GM18508 (cell line): ENCODE data around the gene ACTL6B.

Experiments
- ATAC-seq: cut with Tn5 transposase; IDR thresholded peaks from one replicate; pipeline ENCODE4 v1.9.1; 2021; ENCODE audit warnings: moderate number of reproducible peaks; ENCODE audit not compliant: insufficient read depth, unreplicated experiment

Gene ACTL6B

DNA sequence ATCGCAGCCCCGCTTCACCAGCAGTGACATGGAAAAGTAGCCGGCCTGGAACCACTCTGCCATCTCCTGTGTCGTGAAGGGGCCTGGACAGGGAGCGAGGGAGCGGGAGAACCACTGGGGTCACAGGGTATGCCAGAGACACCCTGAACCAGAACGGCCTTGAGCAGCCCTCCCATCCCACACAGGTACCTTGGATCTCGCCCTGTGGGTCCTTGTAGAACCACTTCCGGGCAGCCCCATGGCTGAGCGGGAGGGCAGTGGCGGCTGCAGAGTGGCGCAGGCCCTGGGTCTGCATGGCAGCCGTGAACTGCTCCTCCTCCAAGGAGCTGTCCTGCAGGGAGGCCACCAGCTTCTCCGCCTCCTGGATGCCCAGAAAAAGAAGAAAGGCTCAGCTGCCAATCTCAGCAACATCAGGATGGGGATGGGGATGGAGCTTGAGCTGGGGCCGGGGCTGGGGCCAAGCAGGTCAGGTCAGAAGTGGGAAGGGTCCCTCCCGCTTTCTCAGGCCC is 28.3 kb upstream of the ACTL6B start:
- no peak for ATAC-seq

DNA sequence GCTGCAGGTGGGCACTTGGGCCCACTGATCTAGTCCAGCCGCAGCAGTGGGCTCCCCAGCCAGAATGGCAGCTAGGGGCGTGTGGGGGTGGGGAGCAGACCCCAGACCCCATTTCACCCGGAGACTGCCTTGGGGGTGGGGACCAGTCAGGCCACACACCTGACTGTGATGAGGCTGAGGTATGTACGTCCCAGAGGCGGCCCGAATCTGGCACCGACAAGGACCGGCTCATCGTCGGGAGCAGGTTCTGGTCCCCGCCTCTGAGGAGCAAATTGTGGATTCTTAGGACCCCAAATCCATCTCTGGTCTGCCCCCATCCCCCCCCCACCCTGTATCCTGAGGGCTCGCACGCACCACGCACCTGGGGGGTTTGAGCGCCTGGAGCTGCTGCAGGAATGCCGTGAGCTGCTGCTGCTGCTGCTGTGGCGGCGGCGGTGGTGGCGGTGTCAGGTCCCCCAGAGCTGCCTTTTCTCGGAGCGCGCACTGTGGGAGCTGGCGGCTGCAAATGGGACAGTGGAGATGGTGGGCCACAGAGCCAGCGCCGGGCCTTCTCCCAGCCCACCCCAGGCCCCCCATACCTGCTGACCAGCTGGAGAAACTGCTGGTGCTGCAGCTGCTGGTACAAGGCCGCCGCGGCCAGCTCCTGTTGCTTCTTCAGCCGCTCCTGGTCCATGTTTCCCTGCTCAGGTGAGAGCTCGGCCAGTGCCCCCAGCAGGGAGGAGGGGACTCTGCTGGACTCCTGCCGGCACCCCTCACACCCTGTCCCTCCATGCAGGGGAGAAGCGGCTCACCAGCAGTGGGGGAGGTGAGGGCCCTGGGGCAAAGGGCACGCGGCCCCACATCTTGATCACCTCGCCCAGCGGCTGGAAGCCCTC is 27.6 kb upstream of the ACTL6B start:
- no peak for ATAC-seq

DNA sequence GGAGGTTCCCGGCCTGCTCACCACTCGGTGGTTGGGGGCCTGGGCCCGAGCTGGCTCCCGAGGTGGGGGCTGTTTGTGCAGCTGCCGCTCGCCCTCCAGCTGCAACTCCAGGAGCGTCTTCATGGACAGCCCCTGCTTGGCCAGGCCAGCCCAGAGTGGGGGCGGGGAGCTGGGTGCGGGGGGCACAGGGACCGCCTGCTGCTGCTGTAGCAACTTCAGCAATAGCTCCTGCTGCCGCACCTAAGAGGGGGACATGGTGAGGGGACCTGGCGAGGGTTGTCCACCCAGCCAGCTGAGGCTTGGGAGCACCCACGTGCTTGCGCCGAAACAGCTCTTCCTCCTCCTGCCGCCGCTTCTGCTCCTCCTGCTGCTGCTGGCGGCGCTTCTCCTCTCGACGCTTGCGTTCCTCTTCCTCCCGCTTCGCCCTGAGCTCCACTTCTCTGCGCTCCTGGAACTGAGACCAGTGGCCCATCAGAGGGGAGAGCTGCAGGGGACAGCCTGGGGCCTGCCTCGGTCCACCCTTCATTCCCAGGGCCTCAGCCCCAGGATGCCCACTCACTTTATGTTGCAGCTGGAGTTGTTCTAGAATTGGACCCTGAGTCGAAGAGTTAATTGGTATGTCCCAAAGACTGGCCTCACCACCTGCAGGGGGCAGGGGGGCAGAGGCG is 26.9 kb upstream of the ACTL6B start:
- ATAC-seq = no peak

DNA sequence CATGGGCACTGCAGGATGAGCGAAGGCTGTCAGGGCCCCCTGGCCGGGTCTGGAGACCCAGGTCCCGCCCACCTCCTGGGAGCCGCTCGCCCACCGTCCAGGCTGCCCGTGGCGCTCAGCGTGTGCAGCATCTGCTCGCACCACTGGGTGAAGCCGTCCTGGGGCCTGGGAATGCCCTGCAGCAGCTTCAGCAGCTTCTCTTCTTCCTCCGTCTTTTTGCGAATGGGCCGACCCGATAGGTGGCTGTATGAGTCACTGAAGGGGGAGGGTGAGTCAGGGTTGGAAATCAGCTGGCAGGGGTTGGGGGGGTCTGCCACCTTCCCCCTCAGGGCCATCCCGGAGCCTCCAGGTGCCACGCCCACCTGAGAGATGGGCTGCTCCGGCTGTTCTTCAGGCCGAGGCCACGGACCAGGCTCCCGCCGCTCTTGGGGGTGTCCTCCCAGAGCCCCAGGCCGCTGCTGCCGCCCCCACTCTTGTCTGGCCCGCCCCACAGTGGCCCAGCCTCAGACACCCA is 26.0 kb upstream of the ACTL6B start:
- no peak for ATAC-seq

DNA sequence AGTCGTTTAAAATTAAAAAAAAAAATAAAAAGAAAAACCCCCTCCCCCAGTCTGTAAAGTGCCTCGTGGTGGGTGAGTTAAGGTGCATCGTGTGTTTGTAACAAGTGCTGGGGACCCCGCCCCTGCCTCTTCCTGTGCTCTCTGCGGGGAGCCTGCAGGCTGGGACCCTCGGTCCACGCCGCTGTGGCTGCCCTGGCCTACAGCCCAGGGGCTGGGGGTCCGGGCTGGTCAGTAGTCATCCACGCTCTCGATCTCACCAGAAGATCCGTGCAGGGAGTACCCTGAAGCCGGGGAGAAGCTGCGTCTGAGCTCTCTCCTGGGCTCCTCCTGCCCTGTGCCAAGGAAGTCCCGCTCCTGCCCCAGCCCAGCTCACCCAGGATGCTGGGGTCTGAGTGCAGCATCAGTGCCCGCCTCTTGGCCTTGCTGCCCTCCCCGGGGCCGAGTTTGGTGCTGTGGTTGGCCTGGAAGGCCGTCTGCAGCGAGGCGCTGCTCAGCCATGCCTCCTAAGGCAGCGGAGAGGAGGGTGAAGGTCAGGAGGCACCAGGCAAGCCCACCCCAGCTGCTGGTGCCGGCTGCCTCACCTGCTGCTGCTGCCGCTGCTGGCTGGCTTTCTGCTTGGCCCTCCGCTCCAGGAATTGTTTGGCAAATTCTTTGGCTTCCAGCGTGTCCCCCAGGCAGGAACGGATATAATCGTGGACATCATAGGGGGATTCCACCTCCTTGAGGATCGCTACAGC is 25.4 kb upstream of the ACTL6B start:
- no peak for ATAC-seq

DNA sequence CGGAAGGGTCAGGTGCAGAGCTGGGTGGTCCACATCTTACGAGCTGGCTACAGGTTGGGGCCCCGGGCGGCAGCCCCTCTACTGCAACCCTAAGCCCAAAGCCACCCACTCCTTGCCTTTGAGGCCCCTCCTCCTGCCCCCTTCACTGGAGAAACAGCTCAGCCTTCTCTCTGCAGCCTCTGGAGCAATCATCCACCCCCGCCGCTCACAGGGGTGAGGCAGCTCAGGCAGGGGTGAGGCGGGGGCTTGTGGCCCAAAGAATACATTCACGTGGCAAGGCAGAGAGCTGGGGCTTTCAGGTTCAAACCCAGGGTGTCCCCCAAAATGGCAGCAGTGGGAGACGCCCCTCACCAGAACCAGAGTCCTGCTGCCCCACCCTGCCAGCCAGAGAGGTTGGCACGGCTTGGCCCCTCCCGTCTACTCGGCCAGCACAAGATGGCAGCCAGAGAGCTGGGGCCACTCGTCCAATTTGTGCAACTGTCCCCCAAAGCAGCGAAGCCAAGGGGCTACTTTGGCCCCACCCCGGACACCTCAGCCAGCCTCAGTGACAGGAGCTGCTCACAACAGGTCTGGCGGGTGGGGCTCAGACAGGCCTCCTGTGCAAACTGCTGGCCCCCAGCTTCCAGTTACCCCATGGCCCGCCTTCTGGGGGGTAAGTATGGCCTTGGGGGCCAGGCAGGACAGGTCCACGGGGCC is 24.5 kb upstream of the ACTL6B start:
- ATAC-seq = no peak

DNA sequence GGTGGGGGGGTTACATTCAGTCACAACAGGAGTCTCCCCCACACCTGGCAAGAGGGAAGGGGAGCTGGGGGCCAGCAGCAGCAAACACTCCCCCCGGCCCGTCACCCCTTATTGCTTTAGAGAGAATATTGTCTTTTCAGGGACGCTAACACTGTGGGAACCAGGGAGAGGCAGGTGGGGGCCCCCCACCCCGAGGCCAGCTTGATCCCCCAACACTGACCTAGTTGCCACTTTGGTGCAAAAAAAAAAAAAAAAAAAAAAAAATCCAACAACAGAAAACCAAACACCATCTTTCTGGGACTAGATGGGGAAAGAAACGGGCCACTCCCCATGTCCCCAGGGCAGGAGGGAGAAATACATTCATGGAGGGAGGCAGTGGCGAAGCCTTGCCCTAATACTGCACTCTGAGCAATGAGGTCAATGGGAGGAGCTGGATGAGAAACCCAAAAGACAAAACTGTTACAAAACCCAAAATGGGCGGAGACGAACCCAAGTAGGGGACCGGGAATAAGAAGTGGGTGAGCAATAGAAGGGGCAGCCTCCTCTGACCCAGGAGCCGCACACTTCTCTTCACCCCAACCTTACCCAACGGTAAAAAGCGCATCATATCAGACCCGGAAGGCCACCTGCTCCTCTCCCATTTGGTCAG is 23.8 kb upstream of the ACTL6B start:
- no peak for ATAC-seq

DNA sequence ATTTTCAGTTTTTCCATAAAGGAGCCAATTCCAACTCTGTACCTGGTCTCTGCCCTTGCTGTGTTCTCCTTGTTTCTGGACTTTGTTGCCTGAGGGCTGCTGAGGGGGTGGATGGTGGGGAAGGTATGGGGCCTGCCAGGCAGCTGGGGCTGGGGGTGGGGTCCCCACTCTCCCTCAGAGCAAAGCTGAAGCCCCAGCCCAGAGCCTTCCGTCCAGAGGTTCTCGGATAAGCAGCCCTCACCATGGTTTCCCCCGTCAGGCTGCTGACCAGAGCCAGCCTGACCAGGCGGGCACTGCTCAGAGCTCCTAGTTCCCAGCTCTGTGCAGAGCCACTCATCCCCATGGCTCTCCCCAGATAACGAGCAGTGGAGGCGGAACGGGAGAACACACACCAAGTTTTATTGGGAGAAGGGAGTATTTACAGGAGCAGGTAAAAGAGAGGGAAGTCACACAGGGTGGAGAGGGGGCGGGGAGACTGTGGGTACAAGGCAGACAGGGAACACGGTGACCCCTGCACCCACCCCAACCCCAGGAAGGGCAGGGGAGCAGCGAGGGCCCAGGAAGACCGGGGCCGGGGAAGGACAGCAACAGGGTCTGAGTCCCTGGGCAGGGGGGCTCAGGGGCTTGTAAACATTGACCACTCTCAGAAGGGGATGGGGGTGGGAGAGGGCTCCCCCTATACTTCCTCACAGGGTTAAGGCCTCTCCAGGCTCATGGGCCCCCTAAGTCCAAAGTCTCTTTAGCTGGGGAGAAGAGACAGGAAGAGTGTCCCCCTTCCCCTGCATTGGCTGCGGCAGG is 23.1 kb upstream of the ACTL6B start:
- ATAC-seq = no peak

DNA sequence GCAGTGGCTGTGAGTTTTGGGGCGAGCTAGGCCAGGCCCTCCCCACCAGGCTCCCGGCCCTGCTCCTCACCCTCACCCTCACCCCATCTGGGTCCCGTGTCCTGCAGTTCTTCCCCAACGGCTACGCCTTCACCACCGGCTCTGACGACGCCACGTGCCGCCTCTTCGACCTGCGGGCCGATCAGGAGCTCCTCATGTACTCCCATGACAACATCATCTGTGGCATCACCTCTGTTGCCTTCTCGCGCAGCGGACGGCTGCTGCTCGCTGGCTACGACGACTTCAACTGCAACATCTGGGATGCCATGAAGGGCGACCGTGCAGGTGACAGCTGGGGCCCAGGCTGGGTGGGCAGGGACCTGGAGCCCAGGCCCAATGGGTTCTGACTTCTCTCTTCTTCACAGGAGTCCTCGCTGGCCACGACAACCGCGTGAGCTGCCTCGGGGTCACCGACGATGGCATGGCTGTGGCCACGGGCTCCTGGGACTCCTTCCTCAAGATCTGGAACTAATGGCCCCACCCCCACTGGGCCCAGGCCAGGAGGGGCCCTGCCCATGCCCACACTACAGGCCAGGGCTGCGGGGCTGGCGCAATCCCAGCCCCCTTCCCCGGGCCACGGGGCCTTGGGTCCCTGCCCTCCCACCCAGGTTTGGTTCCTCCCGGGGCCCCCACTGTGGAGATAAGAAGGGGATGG is 22.2 kb upstream of the ACTL6B start:
- ATAC-seq = no peak

DNA sequence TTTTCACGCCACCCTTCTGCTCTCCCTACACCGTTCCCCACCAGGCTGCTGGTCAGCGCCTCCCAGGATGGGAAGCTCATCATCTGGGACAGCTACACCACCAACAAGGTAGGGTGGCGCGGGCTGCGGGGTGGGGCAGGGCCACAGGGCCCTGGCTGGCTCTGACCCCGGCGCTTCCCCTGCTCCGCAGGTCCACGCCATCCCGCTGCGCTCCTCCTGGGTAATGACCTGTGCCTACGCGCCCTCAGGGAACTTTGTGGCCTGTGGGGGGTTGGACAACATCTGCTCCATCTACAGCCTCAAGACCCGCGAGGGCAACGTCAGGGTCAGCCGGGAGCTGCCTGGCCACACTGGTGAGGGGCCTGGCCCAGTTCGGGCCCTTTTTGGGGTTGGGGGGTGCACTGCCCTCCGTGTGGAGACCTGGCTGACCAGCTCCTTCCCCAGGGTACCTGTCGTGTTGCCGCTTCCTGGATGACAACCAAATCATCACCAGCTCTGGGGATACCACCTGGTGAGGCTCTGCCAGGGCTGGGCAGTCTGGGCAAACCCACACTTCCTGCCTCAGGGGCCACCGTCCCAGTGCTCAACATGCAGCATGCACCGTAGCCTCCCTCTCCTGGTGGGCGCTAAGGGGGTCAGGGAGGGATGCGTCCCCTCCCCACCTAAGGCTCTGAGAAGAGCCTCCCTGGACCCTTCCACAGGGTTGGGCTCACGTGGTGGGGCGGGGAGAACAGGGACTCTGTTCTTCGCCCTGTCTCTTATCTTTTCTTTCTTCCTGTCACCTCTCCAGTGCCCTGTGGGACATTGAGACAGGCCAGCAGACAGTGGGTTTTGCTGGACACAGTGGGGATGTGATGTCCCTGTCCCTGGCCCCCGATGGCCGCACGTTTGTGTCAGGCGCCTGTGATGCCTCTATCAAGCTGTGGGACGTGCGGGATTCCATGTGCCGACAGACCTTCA is 21.3 kb upstream of the ACTL6B start:
- ATAC-seq = no peak

DNA sequence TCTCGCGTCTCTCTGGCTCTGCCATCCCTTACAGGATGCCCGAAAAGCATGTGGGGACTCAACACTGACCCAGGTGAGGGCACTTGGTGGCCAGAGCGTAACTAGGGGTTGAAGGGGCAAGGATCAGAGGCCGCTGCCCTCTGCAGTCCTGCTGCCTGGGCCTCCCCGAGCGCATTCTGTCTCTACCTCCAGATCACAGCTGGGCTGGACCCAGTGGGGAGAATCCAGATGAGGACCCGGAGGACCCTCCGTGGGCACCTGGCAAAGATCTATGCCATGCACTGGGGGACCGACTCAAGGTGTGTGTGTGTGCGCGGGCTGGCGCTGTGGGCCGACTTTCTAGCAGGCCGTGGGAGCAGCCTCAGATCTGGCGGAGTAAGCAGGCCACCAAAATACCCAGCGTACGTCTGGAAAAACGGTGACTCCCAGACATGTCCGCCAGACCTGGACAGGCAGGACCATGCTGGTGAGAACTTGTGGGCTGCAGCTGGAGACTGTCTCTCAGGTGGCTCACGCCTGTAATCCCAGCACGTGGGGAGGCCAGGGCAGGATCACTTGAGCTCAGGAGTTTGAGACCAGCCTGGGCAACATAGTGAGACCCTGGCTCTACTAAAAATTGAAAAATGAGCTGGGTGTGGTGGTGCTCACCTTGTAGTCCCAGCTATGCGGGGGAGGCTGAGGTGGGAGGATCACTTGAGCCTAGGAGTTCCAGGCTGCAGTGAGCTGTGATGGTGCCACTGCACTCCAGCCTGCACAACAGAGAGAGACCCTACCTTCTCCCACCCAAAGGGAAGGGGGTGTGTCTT is 20.5 kb upstream of the ACTL6B start:
- no peak for ATAC-seq

DNA sequence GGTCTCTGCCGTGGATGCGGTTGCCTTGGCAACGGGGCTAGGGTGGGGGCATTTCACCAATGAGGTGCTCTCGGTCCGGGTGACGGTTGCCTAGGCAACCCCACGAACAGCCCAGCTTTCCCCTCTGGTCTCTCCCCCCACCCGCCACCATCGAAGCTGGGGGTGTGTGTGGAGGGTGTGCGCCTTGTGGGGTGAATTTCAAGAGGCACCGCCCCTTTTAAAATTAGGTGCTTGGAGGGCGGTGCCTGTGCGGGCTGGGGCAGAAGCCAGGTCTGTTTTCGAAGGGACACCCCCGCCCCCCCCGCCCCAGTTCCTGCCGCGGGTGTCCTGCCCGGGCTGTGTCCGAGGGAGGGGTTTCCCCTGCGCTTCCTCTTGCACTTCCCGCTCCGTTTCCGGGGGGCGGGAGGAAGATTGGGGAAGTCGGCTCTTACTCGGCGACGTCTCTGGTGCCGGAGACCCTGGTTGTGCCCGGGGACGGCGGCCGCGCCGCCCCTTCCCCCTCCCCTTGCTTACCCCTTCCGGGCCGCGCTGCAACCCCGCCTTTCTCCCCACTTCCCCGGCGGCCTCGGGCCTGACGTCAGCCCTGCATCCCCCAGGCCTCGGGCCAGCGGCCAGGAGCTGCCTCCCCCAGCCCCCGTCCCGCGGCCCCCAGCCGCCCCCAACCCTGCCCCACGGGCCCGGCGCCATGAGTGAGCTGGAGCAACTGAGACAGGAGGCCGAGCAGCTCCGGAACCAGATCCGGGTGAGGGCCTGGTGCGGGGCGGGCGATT is 19.5 kb upstream of the ACTL6B start:
- no peak for ATAC-seq

DNA sequence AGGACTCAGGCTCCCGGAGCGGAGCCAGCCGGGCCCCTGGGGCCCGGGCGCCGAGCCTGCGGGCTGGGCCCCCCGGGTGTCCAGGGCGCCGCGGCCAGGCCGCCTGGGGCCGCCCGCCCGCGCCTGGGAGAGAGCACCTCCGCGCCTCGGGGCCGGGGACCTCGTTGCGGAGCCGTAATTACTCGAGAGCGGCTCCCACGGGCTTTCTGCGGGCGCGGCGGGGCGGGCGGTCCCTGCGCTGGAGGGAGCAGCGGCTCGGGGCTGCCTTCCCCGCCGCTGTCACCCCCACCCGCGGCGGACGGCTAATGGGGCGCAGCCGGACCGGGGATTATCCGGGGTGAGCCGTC is 18.8 kb upstream of the ACTL6B start:
- no peak for ATAC-seq

DNA sequence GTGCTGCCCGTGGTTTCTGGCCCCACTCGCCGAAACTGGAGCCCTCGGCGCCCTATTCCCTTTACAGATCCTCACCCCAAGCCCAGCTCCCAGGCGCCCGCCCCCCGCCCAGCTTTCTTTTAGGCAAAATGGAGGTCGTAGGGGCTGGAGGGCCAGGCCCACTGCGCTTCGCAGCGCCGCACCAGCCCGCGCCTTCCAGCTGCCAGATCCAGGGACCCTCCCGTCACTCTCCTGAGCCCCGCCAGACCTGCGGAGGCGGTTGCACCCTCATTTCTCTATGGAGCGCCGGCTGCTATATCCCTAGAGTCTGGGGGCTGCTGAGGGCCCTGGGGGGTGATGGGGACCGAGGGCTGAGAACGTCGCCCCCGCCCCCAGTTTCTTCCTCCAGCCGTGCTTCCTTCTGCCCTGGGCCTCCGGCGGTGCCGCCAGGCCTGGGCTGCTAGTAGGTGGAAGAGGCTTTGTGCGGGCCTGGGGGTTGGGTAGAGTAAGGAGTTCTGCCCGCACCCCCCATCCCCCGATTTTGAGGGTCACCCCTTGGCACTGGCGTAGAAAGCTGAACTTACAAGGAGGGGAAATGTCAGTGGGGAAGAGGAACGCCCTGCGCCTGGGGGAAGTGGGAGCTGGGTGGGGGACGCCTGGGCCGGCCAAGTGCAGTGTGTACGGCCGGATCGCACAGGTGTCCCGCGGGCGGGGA is 18.3 kb upstream of the ACTL6B start:
- ATAC-seq = no peak

DNA sequence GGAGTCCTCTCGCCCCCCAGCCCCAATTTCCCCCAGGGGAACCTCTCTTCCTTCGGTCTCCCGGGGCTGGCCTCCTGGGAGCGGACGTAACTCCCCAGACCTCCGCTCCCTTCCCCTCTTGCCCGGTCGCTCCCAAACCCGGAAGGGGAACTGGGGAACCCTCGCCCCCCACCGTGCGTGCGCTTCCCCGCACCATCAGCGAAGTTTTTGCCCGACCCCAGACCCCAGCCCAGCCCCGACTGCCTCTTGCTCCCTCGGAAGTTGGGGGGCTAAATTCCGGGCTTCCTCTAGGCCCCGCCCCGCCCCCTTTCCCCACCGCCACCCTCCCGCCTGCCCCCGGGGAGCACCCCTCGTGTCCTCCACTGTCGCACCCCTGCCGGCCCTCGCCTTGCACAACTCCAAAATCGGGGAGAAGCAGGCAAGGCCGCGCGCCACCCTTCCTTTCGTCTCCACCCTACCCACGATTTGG is 17.7 kb upstream of the ACTL6B start:
- no peak for ATAC-seq
